ENCODE measurements around the gene MMP15.

GRCh38 chr16:58042886-58043515, 17.4 kb downstream of the MMP15 start:
- TF ChIP-seq, protein P1, sequence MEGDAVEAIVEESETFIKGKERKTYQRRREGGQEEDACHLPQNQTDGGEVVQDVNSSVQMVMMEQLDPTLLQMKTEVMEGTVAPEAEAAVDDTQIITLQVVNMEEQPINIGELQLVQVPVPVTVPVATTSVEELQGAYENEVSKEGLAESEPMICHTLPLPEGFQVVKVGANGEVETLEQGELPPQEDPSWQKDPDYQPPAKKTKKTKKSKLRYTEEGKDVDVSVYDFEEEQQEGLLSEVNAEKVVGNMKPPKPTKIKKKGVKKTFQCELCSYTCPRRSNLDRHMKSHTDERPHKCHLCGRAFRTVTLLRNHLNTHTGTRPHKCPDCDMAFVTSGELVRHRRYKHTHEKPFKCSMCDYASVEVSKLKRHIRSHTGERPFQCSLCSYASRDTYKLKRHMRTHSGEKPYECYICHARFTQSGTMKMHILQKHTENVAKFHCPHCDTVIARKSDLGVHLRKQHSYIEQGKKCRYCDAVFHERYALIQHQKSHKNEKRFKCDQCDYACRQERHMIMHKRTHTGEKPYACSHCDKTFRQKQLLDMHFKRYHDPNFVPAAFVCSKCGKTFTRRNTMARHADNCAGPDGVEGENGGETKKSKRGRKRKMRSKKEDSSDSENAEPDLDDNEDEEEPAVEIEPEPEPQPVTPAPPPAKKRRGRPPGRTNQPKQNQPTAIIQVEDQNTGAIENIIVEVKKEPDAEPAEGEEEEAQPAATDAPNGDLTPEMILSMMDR (IDR thresholded peaks at IDR 0.05; ENCODE audit: insufficient read depth, low read depth, low read length) = no peak
- TF ChIP-seq EZH2 (IDR thresholded peaks at IDR 0.05; ENCODE audit: insufficient read depth, low read length) = no peak

Data from astrocyte (in vitro differentiated cells and primary cell).